K562 (cell line): ENCODE measurements around the gene ATG4D. TPM values are rescaled to one million over a fixed set of nuclear protein-coding genes. Genes with fewer than 3 reads are reported as not detected.
A peak's percentile ranks its signal among the peaks of the same experiment; 100 is the strongest.

Experiments used
- ARID2 ChIP-seq: fragments of 450-650 bp; IDR thresholded peaks from 2 replicates; pipeline ENCODE4 v1.6.1; 2017; ENCODE audit warnings: antibody characterized with exemption, mild to moderate bottlenecking
- GTF3C2 ChIP-seq: IDR thresholded peaks from 3 replicates; pipeline ENCODE4 v1.6.1; 2011; ENCODE audit warnings: borderline replicate concordance, mild to moderate bottlenecking, moderate library complexity; ENCODE audit not compliant: insufficient read length; ENCODE audit errors: extremely low read depth
- PBX2 ChIP-seq, 2 experiments: IDR thresholded peaks in 1 of 2; conservative IDR thresholded peaks in 1 of 2; 2 replicates each; pipeline ENCODE4 v1.6.1; 2016; ENCODE audit warnings: low read depth in 2 of 2, mild to moderate bottlenecking in 1 of 2, missing compliant biosample characterization in 1 of 2, missing genetic modification characterization in 1 of 2, moderate library complexity in 1 of 2
- TEAD4 ChIP-seq, 2 experiments: sonication (generic) in 1 of 2; formaldehyde crosslinking in 1 of 2; IDR thresholded peaks; 2 replicates each; pipeline versions ENCODE4 v1.6.1 to v1.8.0; 2012 to 2022; ENCODE audit warnings: borderline replicate concordance in 1 of 2, inconsistent platforms in 1 of 2, low read length in 1 of 2, mild to moderate bottlenecking in 1 of 2, missing genetic modification reagents in 1 of 2
- ZNF449 ChIP-seq: fragments of 250-450 bp; sonication (Bioruptor Pico); IDR thresholded peaks from 2 replicates; pipeline ENCODE4 v1.8.0; 2022; ENCODE audit warnings: moderate library complexity, mild to moderate bottlenecking, inconsistent platforms
- polyA plus RNA-seq, 8 experiments: library from polyadenylated mRNA; depleted of rRNA in 4 of 8; stranded (reverse) in 5 of 8; unstranded in 3 of 8; fragments of >200 nt; fragmentation: Nextera tagmentation in 2 of 8; fragmentation: Illumina TruSeq in 1 of 8; extraction: Ambion mirVana in 2 of 8; extraction: Trizol in 1 of 8; gene quantifications; 2 replicates each; pipeline versions ENCODE4 v1.2.1 to v1.2.3, GENCODE V29; 2011 to 2014; ENCODE audit warnings: inconsistent platforms in 1 of 8, missing spikeins in 1 of 8
- total RNA-seq, 7 experiments: library from RNA; depleted of rRNA in 6 of 7; stranded (reverse); fragments of >200 nt in 6 of 7; fragmentation: Illumina TruSeq in 2 of 7; extraction: Trizol in 2 of 7; gene quantifications; 2 replicates each; pipeline versions ENCODE4 v1.2.1 to v1.2.3, GENCODE V29; 2011 to 2021; ENCODE audit warnings: low replicate concordance in 1 of 7

The ATG4D gene
- total and polyA plus RNA-seq, 9 of the 15 experiments (the other 6 are each of a cell fraction or from before 2014, with no cell fraction given), result 0.51 to 66.1 (median 22.9) TPM

GRCh38 chr19:10503002-10503789 lies 40.5 kb upstream of the ATG4D start, which contains the start of gene KEAP1 (continued):
- TF ChIP-seq PBX2 (CRISPR knock-in tag; IDR thresholded peaks at IDR 0.05; ENCODE audit: low read depth), result no peak
- TF ChIP-seq PBX2 (tag; conservative IDR thresholded peaks at IDR 0.05; ENCODE audit: low read depth), result no peak
- TF ChIP-seq ARID2, result no peak
- no peak for TF ChIP-seq TEAD4 (IDR thresholded peaks at IDR 0.05; ENCODE audit: low read length)
- TF ChIP-seq TEAD4 (CRISPR knock-in tag; IDR thresholded peaks at IDR 0.05; ENCODE audit: borderline replicate concordance), result peak; percentile 62; the same call in 1 of the 2 replicates
- TF ChIP-seq ZNF449 (CRISPR knock-in tag), result no peak
- TF ChIP-seq GTF3C2, result no peak
